HG03159 (cell line): ENCODE data around the gene C21orf91.

Experiments
- ATAC-seq: cut with Tn5 transposase; IDR thresholded peaks from one replicate; pipeline ENCODE4 v1.9.1; 2021; ENCODE audit warnings: mild to moderate bottlenecking, moderate library complexity; ENCODE audit not compliant: unreplicated experiment

The C21orf91 gene

DNA sequence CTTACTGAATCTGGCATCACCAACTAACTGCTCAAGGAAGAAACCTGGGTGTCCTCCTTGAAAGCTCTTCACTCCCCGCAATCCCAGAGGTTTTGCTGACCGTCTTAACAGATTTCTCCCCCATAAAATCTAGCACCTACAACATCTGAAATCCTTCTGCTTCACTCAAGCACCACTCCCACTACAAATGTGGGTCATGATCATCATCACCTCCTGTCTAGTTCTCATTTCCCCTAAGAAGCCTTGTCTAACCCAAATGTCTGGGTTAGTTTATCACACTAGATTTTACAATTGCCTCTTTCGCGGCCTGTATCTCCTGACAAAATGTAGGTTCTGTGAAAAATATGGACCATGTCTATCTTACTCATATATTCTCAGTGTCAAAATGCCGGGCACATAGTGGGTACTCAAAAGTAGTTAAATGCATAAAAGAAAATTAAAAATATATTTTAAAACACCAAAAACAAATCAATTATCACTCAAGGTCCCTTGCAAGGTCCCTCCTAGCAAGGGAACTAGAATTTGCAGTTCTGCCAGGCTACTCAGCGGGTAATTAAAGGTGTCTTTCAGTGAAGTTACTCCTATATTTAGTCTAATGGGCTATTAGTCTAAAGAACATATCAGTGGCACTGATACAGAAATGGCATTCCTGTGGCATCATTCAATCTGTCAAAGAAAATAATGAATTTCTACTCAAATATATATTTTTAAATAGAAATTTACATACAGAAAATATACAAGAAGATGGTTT lies 19.6 kb downstream of the C21orf91 start:
- ATAC-seq, result no peak

DNA sequence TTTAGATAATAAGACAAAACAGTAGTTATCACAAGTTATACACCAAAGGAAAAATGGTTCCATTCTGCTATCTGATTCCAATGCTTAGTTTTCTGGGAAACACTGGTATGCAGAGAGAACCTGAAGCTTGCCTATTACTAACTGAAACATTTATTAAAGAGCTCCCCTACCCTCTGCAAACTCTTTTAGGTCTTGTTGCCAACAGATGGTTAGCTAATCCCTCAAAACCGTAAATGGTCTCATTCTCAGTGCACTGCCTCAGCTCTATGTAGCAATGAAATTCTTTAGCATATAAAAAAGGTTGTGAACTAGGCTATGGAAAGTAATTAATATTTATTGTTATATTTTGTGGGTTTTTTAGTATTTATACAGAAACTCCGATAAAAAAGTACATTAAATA lies 20.4 kb downstream of the C21orf91 start:
- ATAC-seq, result no peak

DNA sequence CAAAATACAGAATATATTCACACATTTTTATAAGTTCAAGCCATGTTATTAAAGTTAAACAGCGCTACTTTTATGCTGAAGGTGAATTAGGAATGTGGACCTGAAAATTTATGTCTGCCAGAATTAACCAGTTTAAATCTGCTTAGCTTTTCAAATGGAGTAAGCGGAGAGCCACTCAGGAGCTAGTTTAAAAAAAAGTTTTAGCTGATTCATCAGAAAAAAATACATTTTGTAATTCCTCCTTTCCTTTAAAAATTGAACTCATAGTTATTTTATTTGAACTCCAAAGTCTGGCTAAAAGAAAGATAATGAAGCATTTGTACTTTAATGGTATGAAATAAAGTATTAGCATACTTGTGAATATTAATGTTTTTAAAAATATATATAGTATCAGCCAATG lies 21.2 kb downstream of the C21orf91 start:
- no peak for ATAC-seq

DNA sequence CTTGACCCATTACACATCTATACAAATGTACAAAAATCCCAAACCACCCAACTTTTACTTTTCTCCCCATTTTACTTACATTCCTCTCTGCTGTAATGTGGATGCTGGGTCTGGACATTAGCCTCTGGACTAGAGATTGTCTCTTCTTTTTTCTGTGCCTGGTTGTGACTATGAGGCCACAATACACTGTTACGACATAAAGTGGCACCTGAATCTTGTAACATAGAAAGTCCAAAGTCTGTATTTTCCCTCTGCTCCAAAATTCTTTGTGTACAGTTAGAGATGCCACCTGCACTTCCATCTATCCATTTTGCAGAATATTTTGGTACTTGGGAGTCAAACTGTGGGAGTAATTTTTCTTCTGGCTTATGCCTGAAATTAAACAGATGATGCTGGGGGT lies 22.7 kb downstream of the C21orf91 start:
- ATAC-seq, result no peak

DNA sequence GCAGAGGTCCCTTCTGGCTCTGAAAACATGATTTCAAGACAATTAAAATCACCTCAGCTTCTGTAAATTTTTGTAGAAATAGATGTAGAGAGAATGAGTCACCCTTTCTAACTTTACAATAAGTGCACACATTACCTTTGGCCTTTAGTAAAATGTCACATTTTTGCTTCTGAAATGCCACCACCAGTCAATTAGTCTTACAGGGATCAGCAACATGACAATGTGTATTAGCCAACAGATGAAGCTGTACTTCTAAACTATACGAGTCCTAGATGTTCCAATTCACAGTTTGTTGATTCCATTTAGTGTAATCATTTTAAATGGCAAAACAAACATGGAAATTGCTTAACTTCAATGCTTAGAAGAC lies 23.1 kb downstream of the C21orf91 start:
- ATAC-seq, result no peak

DNA sequence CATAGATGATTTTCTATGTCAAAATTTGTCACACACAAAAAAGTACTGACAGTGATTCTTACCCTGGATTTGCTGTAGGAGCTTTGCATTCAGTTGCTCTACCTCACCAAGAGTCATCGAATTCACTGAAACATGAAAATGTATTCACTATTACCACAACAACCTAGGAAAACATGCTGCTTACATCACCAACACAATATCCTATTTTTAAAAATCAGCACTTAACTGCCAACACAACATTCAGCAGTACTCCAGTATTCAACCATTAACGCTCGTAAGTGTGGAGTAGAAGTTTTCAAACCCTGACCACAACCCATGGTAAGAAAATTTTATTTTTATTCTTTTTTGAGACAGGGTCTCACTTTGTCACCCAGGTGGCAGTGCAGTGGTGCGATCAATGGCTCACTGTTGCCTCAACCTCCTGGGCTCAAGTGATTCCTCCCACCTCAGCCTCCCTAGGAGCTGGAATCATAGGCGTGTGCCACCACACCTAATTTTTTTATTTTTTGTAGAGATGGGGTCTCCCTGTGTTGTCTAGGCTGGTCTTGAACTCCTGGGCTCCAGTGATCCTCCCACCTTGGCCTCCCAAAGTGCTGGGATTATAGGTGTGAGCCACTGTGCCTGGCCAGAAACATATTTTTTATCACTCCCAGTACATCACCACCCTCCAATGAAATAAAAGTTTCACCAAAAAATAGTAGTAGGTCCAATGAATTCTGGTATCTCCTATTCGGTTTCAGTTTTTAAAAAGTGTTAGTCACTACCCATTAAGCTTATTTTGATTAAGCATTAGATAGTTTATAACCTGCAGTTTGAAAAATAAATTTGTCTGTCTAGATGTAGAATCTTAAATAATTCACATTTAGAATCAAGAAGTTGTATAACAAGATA lies 23.8 kb downstream of the C21orf91 start:
- no peak for ATAC-seq

DNA sequence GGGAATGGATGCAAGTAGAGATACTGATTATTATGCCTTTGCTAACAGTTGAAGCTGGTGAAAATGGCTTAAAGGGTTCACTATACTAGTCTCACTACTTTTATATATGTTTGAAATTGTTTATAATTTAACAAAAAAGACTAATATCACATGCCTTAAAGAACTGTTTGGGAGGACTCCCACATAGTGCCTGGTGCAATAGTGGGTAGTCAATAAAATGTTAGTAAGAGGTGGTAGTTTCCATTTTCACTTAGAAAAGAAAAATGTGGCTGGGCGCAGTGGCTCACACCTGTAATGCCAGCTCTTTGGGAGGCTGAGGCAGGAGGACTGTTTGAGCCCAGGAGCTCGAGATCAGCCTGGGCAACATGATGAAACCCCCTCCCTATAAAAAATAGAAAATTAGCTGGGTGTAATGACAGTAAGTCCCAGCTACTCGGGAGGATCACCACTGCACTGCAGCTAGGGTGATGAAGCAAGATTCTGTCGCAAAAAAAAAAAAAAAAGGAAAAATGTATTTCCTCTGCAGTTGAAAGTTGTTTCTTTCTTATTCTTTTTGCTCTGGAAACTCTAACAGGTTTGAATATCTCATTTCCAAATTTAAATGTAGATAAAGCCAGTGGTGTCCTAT lies 24.5 kb downstream of the C21orf91 start:
- no peak for ATAC-seq

DNA sequence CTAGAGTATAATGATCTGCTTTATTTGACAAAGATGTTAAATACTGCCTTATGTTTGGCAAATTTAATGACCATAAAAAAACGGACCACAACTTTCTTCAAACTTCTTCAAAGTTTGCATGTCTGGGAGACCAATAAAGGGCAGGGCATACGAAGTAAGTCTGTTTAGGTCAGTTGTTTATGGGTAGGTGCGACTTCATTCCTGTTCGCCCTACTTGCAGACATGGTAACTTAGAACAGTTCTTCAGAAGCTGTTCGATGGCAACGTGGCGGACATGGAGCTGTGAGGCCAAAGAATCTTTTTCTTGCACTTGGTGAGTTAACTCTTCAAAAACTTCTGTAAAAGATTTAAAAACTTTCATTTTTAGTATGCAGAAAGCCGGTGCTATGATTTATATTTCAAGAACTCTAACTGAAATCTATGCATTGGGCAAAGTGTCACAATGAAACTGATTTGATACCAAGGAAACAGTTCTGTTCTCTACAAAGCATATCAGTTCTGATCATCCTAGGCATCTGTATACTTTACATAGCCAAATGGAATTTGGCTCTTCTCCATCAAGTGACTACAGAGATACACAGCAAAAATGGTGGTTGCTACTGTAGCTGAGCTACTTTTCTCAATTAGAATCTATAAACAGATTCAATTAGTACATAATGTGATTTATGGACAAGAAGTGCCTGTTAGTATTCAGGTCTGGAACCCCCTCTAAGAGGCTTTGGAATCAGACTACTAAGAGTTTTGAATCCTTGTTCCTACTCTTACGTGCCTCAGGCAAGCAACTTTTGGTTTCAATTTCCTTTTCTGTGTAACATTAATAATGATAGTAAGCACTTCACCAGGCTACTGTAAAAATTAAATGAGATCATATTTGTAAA lies 25.7 kb downstream of the C21orf91 start:
- peak; percentile 80 for ATAC-seq

DNA sequence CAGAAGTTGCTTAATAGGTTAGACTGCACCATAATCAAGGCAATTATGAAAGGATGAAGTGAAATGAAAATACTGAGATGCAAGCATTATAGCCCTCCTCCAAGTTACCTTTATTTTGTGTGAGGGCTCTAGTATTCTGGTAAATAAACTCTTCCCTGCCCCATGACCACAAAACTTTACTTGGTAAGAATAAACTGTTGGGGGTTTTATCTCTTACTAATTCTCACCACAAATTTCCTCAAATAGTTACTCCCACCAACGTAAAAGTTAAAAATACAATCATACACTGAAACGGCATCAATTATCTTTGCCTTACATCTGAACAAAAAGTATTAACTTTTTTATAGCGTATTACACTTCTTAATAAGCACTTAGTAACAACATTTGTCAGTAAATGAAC lies 29.5 kb downstream of the C21orf91 start:
- no peak for ATAC-seq

DNA sequence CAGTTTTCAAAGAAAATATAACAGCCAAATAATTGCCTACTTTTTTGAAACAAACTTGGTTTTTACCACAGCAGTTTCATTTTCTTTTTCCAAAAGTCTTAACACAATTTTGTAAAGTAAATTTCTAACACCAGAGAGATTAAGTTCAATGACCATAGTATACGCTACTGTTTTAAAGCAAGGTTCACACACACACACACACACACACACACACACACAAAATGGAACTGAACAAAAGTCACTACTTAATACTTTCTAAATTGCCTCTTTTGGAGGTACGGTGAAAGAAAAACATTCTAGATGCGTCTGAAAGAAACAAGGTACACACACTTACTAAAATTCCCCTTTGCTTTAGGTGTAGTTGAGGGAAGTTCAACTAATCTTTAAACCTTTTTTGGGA lies 30.1 kb downstream of the C21orf91 start:
- no peak for ATAC-seq

DNA sequence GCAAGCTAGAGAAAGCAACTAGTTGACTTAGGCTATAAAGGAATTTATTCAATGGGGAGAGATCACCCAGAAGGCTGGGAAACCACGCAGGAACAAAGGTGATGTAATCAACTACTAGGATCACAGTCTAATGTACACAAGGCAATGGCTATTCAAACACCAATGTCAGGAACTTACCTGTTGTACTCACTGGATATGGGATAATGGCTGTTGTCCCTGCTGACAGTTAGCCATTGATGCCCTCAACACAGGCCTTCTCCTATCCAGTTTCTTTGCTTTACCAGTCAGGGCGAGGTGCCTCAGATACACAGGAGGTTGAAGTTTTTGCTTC lies 32.3 kb downstream of the C21orf91 start:
- ATAC-seq, result no peak

DNA sequence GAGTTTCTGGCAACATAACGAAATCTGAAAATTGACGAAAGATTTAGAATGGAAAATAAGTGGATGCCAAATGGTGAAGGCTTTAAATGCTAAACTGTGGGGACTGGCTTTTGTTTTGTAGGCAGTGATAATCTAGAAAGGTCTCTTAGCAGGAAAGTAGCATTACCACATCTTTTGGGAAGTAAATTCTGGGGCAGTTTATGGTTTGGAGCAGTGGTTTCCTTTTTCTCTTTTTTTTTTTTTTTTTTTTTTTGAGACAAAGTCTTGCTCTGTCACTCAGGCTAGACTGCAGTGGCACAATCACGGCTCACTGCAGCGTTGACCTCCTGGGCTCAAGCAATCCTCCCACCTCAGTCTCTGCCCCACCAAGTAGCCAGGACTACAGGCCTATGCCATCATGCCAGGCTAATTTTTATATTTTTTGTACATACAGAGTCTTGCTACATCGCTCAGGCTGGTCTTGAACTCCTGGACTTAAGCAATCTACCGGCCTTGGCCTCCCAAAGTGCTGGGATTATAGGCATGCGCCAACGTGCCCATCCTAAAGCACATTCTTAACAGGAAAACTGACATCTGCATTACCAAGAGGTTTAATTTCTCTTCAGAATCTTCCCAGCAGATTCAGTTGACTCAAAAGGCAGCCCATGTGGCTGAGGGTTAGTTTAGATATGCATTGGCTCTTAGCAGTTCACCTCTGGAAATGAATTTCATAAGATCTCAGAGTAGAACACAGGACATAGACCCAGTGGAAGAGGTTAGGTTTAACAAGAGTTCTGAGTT lies 32.9 kb downstream of the C21orf91 start:
- no peak for ATAC-seq

DNA sequence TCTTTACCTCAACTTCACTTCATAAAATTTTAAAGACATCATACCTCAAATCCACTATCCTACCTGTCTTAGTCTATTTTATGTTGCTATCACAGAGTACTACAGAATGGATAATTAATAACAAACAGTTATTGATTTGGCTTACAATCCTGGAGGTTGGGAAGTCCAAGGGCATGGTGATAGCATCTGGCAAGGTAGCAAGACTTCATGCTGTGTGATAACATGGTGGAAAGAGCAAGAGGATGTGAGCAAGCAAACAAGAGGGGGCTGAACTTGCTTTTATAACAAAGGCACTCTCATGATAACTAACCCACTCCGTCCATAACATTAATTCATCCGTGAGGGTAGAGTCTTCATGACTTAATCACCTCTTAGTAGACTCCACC lies 33.8 kb downstream of the C21orf91 start:
- no peak for ATAC-seq

DNA sequence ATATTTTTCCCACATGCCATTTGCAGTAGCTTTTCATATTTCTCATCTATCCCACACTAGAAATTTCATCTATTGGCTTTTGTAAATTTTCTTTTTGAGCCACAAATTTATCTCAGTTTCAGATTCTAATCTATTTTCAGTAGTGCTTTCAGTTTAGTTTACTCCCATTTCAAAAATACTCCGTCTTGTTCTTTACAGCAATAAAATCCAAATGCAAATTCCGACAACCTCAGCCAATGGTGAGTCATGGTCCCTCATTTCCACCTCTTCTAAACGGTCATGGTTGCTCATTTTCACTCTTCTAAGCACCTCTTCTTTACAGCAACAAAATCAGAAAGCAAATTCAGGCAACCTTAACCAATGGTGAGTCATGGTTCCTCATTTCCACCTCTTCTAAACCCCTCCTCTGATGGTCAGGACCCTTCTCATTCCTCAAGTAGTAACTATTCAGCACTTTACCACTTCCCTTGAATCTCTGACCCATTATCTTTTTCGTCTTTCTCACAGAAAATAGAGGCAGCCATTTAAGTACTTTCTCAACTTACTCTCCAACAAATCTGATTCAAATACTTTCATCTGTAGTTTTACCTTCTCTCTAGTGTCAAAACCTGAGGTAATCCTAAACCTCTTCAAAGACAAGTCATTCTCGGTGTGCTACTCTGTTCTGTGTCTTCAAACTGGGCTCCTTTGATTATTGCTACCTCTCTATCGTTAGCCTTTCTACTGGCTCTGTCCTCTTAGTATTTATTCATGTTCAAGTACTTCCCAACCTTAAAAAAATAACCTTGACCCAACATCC lies 34.4 kb downstream of the C21orf91 start:
- ATAC-seq, result peak; percentile 54

DNA sequence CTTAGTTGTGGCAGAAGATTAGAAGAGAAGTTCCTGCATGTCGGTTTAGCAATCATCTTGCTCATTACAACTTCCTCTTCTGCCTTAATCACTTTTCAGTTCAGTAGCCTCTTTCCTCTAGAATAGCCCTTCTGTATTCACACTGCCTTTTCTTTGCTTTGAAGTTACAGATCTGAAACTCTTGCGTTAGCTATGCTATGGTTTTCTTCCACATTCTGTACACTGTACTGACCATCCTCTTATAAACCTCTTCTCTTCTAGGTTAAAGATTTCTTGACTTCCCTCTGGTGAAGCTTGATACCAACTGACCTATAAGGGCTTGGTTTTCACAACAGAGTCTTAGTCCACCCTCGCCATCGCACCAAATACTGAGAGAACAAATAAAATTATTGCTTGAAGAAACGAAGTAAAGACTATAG lies 35.0 kb downstream of the C21orf91 start:
- ATAC-seq, result peak; percentile 54

DNA sequence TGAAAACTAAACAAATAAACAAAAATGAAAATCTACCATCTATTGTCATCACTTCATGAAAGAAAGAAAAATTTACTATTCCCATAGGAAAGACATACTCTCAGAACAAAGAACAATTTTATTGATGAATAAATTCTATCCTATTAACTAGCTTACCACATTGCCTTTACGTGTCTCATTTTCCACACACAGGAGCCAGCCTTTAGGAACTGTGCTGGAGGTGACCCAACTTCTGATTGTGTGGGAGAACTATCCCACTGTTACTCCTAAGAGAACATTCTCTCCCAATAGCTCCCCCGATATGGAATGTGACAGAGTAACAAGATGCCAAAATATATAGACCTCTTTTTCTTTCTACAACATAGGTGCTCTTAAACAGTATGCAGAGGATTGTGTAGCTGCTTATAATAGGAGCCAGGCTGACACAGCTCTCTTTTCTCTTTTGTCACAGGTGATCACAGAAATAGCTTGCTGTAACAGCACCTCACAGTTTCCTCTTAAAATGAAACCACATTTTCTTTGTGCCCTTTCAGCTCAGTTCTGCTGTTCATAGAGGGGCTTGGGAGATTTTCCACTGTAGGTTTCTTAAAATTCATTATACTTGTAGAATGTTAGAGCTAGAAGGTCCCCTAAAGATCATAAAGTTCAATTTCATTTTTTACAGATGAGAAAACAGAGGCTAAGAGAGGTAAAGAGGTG lies 35.5 kb downstream of the C21orf91 start:
- peak; percentile 43 for ATAC-seq

DNA sequence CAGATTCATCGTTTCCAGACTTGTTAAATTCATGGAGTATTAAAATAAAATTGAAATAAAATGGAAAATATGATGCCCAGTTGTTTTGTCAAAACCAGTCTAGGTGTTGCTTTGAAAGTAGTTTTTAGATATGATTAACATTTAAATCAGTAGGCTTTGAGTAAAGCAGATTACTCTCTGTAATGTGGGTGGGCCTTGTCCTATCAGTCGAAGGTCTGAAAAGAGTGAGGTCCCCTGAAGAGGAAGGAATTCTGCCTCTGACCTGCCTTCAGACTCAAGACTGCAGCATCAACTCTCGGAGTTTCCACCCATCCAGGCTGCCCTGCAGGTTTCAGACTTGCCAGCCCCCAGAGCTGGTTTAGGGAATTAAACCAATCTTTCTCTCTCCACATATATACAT lies 36.2 kb downstream of the C21orf91 start:
- no peak for ATAC-seq

DNA sequence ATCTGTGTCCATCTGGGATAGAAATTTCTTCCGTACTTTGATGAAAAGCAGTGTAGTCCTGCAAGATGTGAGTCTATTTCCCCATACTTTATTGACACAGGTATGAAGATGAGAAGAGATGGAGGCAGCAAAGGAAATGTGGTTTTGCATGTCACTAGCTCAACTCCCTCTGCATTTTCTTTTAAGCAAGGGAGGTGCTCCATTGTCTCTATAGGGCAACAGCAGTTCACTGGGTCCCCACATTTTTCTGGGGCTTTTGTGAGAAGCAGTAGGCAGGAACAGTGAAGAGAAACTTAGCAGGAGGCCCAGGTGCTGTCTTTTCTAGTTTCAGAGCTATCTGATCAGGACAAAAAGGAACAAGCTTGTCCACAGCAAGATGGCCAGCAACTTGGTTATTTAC lies 37.1 kb downstream of the C21orf91 start:
- ATAC-seq, result no peak

DNA sequence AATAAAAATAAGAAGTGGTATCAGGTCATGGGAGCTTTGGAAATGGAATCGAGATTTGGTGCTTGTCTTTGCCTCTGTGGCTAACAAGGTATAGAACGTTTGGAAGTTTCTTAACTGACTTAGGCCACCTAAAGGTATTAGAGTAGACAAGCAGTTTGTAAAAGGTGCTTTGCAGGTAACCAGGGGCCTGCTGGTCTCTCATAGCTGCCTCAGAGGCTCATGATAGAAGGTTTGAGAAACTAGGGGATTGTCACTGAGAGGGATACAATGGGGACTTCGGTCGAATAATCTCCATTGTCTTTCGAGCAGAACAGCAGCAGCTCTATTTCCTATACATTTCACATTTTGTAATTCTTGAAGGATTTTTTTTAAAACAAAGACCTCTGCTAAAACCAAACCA lies 37.6 kb downstream of the C21orf91 start:
- ATAC-seq, result no peak
